Thyroid gland (tissue), 4 donors: ENCODE results near the gene CAMTA1.

ENCODE experiments used
- POLR2A ChIP-seq, 2 donors: fragments of 450-650 bp; IDR thresholded peaks; one replicate each; pipeline ENCODE4 v1.6.1; 2017; ENCODE audit warnings: antibody characterized with exemption in 2 of 2, mild to moderate bottlenecking in 2 of 2, moderate library complexity in 1 of 2
- TF ChIP-seq, protein P1 (sequence below), 6 experiments: fragments of 200-600 bp in 3 of 6; fragments of 450-650 bp in 3 of 6; sonication (generic) in 3 of 6; IDR thresholded peaks; one replicate each; pipeline ENCODE4 v1.5.1; 2016 to 2019; ENCODE audit warnings: antibody characterized with exemption in 6 of 6, mild to moderate bottlenecking in 2 of 6, inconsistent platforms in 1 of 6, moderate library complexity in 1 of 6

GRCh38 chr1:7338439-7338838, 553.2 kb downstream of the CAMTA1 start:
- TF ChIP-seq, protein P1, sequence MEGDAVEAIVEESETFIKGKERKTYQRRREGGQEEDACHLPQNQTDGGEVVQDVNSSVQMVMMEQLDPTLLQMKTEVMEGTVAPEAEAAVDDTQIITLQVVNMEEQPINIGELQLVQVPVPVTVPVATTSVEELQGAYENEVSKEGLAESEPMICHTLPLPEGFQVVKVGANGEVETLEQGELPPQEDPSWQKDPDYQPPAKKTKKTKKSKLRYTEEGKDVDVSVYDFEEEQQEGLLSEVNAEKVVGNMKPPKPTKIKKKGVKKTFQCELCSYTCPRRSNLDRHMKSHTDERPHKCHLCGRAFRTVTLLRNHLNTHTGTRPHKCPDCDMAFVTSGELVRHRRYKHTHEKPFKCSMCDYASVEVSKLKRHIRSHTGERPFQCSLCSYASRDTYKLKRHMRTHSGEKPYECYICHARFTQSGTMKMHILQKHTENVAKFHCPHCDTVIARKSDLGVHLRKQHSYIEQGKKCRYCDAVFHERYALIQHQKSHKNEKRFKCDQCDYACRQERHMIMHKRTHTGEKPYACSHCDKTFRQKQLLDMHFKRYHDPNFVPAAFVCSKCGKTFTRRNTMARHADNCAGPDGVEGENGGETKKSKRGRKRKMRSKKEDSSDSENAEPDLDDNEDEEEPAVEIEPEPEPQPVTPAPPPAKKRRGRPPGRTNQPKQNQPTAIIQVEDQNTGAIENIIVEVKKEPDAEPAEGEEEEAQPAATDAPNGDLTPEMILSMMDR (IDR thresholded peaks at IDR 0.05) = no peak
- TF ChIP-seq POLR2A (IDR thresholded peaks at IDR 0.05) = no peak
